Cardiac muscle cell (in vitro differentiated cells and primary cell): Measurements from ENCODE around the gene PLIN1. TPM values are rescaled to one million over a fixed set of nuclear protein-coding genes. Genes with fewer than 3 reads are reported as not detected.

ENCODE experiments used
- DNase-seq, 2 donors: peaks; one replicate each; pipeline versions ENCODE4 v3.0.0 to v3.0.0-alpha.2; 2010 to 2017; ENCODE audit warnings: low read depth in 1 of 2, low spot score in 1 of 2
- H3K27ac ChIP-seq: fragments of 200-600 bp; sonication (generic); 2 replicates; pipeline ENCODE4 v1.5.1; 2016
- H3K27me3 ChIP-seq: fragments of 200-600 bp; sonication (generic); 2 replicates; pipeline ENCODE4 v1.6.0; 2016; ENCODE audit warnings: control low read depth
- H3K36me3 ChIP-seq: fragments of 200-600 bp; sonication (generic); 2 replicates; pipeline ENCODE4 v1.5.1; 2016; ENCODE audit warnings: control low read depth
- H3K4me1 ChIP-seq: fragments of 200-600 bp; sonication (generic); 2 replicates; pipeline ENCODE4 v1.8.1; 2017; ENCODE audit warnings: low read depth, mild to moderate bottlenecking, mixed run types
- H3K4me3 ChIP-seq: fragments of 200-600 bp; sonication (generic); 2 replicates; pipeline ENCODE4 v1.5.1; 2016; ENCODE audit warnings: mild to moderate bottlenecking
- H3K9me3 ChIP-seq: fragments of 200-600 bp; sonication (generic); 2 replicates; pipeline ENCODE4 v1.5.1; 2017; ENCODE audit warnings: low read depth, mild to moderate bottlenecking, control low read depth
- CTCF ChIP-seq: IDR thresholded peaks from 2 replicates; pipeline ENCODE4 v1.5.1; 2012; ENCODE audit warnings: low read depth, mild to moderate bottlenecking, low read length
- polyA plus RNA-seq: library from polyadenylated mRNA; unstranded; fragments of >200 nt; fragmentation: Nextera tagmentation; extraction: Ambion mirVana; gene quantifications from 2 replicates; pipeline ENCODE4 v1.2.1, GENCODE V29; 2016
- total RNA-seq: library from RNA; depleted of rRNA; stranded (reverse); fragments of >200 nt; gene quantifications from 2 replicates; pipeline ENCODE4 v1.2.3, GENCODE V29; 2016

The PLIN1 gene
- total and polyA plus RNA-seq, 2 experiments from 2014 or later, result 0.09 to 0.57 TPM

DNA sequence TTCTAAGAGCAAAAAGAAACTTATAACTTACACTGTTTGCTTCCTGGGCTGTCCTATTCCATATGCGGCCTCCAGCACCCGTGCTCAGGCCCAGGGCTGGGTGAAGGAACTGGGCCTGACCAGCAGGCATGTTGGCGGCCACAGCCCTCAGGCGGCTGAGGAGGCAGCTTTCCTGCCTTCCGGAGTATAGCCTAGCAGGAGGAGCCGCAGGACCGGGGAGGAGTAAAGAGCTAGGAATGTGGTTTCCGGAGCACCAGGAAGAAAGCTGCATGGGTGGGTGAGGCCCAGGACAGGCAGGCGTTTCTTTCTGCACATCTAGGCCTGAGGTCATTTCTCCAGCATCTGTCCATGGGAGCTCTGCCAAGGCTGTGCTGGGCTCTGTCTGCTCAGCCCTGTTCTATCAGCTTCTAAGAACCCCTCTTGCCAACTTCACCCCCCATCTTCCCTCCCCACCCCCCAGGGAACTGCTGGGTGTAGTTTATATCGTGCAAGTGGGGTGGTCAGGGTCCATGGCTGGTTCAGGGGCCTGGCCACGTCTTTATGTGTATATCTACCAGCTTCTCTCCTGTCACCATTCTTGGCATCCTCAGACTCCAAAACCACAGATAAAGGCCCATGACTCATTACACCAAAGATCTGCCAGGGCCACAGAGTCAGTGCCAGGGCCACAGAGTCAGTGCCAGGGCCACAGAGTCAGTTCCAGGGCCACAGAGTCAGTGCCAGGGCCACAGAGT lies 16.1 kb downstream of the PLIN1 start:
- Histone ChIP-seq H3K27me3 (no peaks in the 10 kb centered on the region), H3K4me3 (no peak overlapping the region), H3K27ac (no peak overlapping the region), H3K9me3 (no peaks in the 10 kb centered on the region), H3K4me1 (no peaks in the 10 kb centered on the region), H3K36me3 (no peaks in the 10 kb centered on the region)
- TF ChIP-seq CTCF, result no peak
- peak in 1 of 2 donors; percentile 98 for DNase-seq

DNA sequence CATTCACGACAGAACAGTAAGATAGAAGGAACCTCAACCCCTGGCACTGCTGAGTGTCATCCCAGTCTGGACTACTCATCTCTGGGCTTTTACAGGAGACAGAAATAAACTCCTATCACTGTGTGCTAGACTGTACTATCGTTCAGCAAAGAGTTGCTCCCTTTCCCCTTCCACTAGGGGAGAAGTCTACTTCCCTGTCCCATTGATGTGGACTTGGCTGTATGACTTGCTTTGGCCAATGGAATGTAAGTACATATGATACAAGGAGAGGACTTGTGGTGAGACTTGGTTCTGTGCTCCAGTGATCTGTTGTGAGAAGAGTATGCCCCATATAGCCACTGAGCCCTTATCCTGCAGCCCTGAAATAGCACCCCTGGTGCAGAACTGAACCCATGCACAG lies 18.6 kb downstream of the PLIN1 start:
- no peak overlapping the region for H3K4me3 ChIP-seq
- DNase-seq, result no peak
- no peak for TF ChIP-seq CTCF
- H3K36me3 ChIP-seq, result no peaks in the 10 kb centered on the region
- H3K27me3 ChIP-seq, result no peaks in the 10 kb centered on the region
- no peaks in the 10 kb centered on the region for H3K9me3 ChIP-seq
- H3K4me1 ChIP-seq, result peaks cover 11% of the 10 kb centered on the region
- no peak overlapping the region for H3K27ac ChIP-seq

- Histone ChIP-seq H3K4me1 (peaks cover 14% of the 10 kb centered on the region), H3K4me3 (no peak overlapping the region), H3K27me3 (no peaks in the 10 kb centered on the region), H3K36me3 (no peaks in the 10 kb centered on the region), H3K27ac (no peak overlapping the region), H3K9me3 (no peaks in the 10 kb centered on the region)
- DNase-seq, result no peak
- TF ChIP-seq CTCF, result no peak
Observed at GRCh38 chr15:89659295-89659694, 19.9 kb downstream of the PLIN1 start.

DNA sequence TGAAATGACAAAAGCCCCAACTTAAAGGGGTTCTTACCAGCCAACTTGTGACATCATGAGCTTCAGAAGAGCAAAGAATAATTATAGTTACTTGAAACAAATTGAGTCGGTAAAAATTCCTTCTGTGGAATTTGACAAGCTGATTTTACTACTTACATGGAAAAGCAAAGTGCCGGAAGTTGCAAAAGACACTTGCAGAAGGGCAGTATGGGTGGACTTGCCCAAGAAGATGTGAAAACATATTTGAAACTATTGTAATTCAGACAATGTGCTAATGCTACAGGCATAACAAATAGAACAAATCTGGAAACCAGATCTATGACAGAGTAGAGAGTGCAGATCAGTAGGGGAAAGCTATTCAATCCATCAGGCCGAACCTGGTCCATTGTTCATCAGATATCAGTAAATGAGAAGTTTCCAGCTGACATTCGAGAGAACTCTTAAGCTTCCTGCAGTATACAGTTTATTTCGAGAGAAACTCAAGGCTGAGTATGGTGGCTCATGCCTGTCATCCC lies 21.4 kb downstream of the PLIN1 start:
- Histone ChIP-seq H3K27ac (no peak overlapping the region), H3K9me3 (no peaks in the 10 kb centered on the region), H3K27me3 (no peaks in the 10 kb centered on the region), H3K36me3 (no peaks in the 10 kb centered on the region), H3K4me3 (no peak overlapping the region), H3K4me1 (peaks cover 20% of the 10 kb centered on the region)
- TF ChIP-seq CTCF, result no peak
- no peak for DNase-seq

GRCh38 chr15:89656116-89656815 lies 22.9 kb downstream of the PLIN1 start:
- no peaks in the 10 kb centered on the region for H3K27me3 ChIP-seq
- no peaks in the 10 kb centered on the region for H3K9me3 ChIP-seq
- peak in 1 of 2 donors; percentile 48 for DNase-seq
- peaks cover 7% of the 10 kb centered on the region for H3K36me3 ChIP-seq
- peak overlapping the region; percentile 93 for H3K27ac ChIP-seq
- peaks cover 20% of the 10 kb centered on the region for H3K4me1 ChIP-seq
- no peak for TF ChIP-seq CTCF
- no peak overlapping the region for H3K4me3 ChIP-seq
